ENCODE measurements around the gene IRF6. TPM values are rescaled to one million over a fixed set of nuclear protein-coding genes. Genes with fewer than 3 reads are reported as not detected.

The IRF6 gene
- total and polyA plus RNA-seq, 2 of the 8 experiments (the other 6 are each of a cell fraction or from before 2014, with no cell fraction given): 9.6 to 13.4 TPM

- no peak overlapping the region for H2BK5ac ChIP-seq (ENCODE audit: low read depth, low read length)
- H3K79me2 ChIP-seq (ENCODE audit: control insufficient read depth in 1 of 2, insufficient read depth in 2 of 2, low read length in 2 of 2): no peaks in the 10 kb centered on the region
- ChIA-PET CTCF (ENCODE audit: partially characterized antibody) (no interaction called here), POLR2A (ENCODE audit: partially characterized antibody) (no interaction called here)
- H3K27me3 ChIP-seq (replicated peaks in 1 of 4; ENCODE audit: control insufficient read depth in 3 of 4, extremely low read depth in 1 of 4, insufficient read depth in 3 of 4, low read length in 3 of 4): peaks cover 0 to under 1% (median 0%) of the 10 kb centered on the region in 4 experiments; a peak in 1 of 7 replicates
- no peak overlapping the region for H2BK12ac ChIP-seq (ENCODE audit: low read depth, low read length)
- H2BK15ac ChIP-seq (ENCODE audit: low read length): no peak overlapping the region
- H2AK5ac ChIP-seq (ENCODE audit: low read depth, low read length): no peak overlapping the region
- H4K8ac ChIP-seq (ENCODE audit: extremely low read depth, insufficient read depth, low read length): no peak overlapping the region
- H3K9me3 ChIP-seq (ENCODE audit: insufficient read depth in 2 of 2, low read depth in 1 of 2, low read length in 1 of 2): no peaks in the 10 kb centered on the region
- H3K23ac ChIP-seq (ENCODE audit: insufficient read length): no peak overlapping the region
- H3K9ac ChIP-seq (replicated peaks in 1 of 4; ENCODE audit: extremely low read depth in 1 of 4, low read depth in 3 of 4, low read length in 3 of 4): no peak overlapping the region
- no peak overlapping the region for H2AFZ ChIP-seq (ENCODE audit: low read length)
- H4K91ac ChIP-seq (replicated peaks; ENCODE audit: insufficient read length, low read length): no peak overlapping the region
- H4K5ac ChIP-seq (ENCODE audit: insufficient read length, low read depth, low read length): no peak overlapping the region
- no peaks in the 10 kb centered on the region for H3K79me1 ChIP-seq (ENCODE audit: low read depth, low read length)
- no peak overlapping the region for H3K56ac ChIP-seq (replicated peaks; ENCODE audit: insufficient read length, low read depth, low read length)
- H3K4me3 ChIP-seq (ENCODE audit: extremely low read depth in 1 of 4, insufficient read depth in 2 of 4, low read depth in 3 of 4, low read length in 4 of 4): no peak overlapping the region
- H3K4ac ChIP-seq (replicated peaks; ENCODE audit: insufficient read length, low read depth, low read length): no peak overlapping the region
- H2BK120ac ChIP-seq (replicated peaks; ENCODE audit: low read depth, low read length): no peak overlapping the region
- no peak overlapping the region for H3K18ac ChIP-seq (ENCODE audit: extremely low read depth, low read length)
- H4K20me1 ChIP-seq (replicated peaks in 1 of 2; ENCODE audit: control insufficient read depth in 1 of 2, insufficient read depth in 2 of 2, low read length in 2 of 2): no peaks in the 10 kb centered on the region
- H3K4me1 ChIP-seq (replicated peaks in 1 of 4; ENCODE audit: control insufficient read depth in 3 of 4, insufficient read depth in 4 of 4, low read length in 3 of 4): peaks cover 0 to 5% (median 0%) of the 10 kb centered on the region in 4 experiments; a peak in 1 of 7 replicates
- no peaks in the 10 kb centered on the region for H3K23me2 ChIP-seq (ENCODE audit: low read depth, low read length)
- H2BK20ac ChIP-seq (ENCODE audit: low read length): no peak overlapping the region
- H3K4me2 ChIP-seq (ENCODE audit: insufficient read depth in 1 of 2, low read depth in 2 of 2, low read length in 2 of 2): no peak overlapping the region
- no peak overlapping the region for H3K27ac ChIP-seq (ENCODE audit: low read depth, low read length)
- DNase-seq (ENCODE audit: low read depth in 1 of 2, low spot score in 2 of 2) (no peak), FAIRE-seq (no peak)
- WGBS, 2 experiments (ENCODE audit: extremely low coverage in 1 of 2, insufficient coverage in 1 of 2, insufficient read length in 1 of 2, insufficient replicate concordance in 2 of 2, low coverage in 1 of 2, low lambda C conversion rate in 2 of 2, missing lambda C conversion rate in 1 of 2): 94% methylated on average over 2 of the region's 2 CpGs; no CpG with 5 or more reads in 1 of the 2 experiments
- no peaks in the 10 kb centered on the region for H3K36me3 ChIP-seq (ENCODE audit: control insufficient read depth in 2 of 4, insufficient read depth in 4 of 4, low read length in 3 of 4)
- H3K14ac ChIP-seq (ENCODE audit: insufficient read length): no peak overlapping the region
- TF ChIP-seq BACH1 (IDR thresholded peaks at IDR 0.05; ENCODE audit: low read length) (no peak), SIN3A (conservative IDR thresholded peaks at IDR 0.05 in 1 of 2, IDR thresholded peaks at IDR 0.05 in 1 of 2; ENCODE audit: low read depth in 1 of 2, low read length in 2 of 2) (no peak), TEAD4 (IDR thresholded peaks at IDR 0.05; ENCODE audit: low read depth, low read length) (no peak), PHF8 (conservative IDR thresholded peaks at IDR 0.05; ENCODE audit: low read depth, low read length) (no peak), CBX8 (IDR thresholded peaks at IDR 0.05; ENCODE audit: borderline replicate concordance, low read depth, low read length) (no peak), RBBP5 (IDR thresholded peaks at IDR 0.05; ENCODE audit: borderline replicate concordance, low read depth, low read length) (no peak), EZH2 (IDR thresholded peaks at IDR 0.05; ENCODE audit: low read depth, low read length, severe bottlenecking) (no peak), RNF2 (IDR thresholded peaks at IDR 0.05; ENCODE audit: borderline replicate concordance, low read depth, low read length, missing control alignments, poor library complexity, severe bottlenecking) (no peak)
These were observed 62.8 kb downstream of the IRF6 start for GRCh38 chr1:209743145-209743482.

All from H1 (cell line).